Measurements from ENCODE around the gene LRP8.

GRCh38 chr1:53264048-53264447 lies 63.8 kb downstream of the LRP8 start:
- no peak for TF ChIP-seq EZH2 (IDR thresholded peaks at IDR 0.05; ENCODE audit: low read length)
- TF ChIP-seq, protein P1, sequence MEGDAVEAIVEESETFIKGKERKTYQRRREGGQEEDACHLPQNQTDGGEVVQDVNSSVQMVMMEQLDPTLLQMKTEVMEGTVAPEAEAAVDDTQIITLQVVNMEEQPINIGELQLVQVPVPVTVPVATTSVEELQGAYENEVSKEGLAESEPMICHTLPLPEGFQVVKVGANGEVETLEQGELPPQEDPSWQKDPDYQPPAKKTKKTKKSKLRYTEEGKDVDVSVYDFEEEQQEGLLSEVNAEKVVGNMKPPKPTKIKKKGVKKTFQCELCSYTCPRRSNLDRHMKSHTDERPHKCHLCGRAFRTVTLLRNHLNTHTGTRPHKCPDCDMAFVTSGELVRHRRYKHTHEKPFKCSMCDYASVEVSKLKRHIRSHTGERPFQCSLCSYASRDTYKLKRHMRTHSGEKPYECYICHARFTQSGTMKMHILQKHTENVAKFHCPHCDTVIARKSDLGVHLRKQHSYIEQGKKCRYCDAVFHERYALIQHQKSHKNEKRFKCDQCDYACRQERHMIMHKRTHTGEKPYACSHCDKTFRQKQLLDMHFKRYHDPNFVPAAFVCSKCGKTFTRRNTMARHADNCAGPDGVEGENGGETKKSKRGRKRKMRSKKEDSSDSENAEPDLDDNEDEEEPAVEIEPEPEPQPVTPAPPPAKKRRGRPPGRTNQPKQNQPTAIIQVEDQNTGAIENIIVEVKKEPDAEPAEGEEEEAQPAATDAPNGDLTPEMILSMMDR (optimal IDR thresholded peaks at IDR 0.05 in 1 of 3, IDR thresholded peaks at IDR 0.05 in 1 of 3, conservative IDR thresholded peaks at IDR 0.05 in 1 of 3; ENCODE audit: extremely low read depth in 1 of 3, insufficient read depth in 2 of 3, low read length in 3 of 3) = no peak
